ENCODE results near the gene NADSYN1.

The NADSYN1 gene

GRCh38 chr11:71474771-71475483 is 21.9 kb downstream of the NADSYN1 start:
- DNase-seq = no peak

- no peak for DNase-seq
Observed at GRCh38 chr11:71476031-71476430, 23.0 kb downstream of the NADSYN1 start.

GRCh38 chr11:71476926-71477640 is 24.1 kb downstream of the NADSYN1 start:
- no peak for DNase-seq

- no peak for DNase-seq
Observed at GRCh38 chr11:71477641-71478527, 24.9 kb downstream of the NADSYN1 start.

- no peak for DNase-seq
Observed at GRCh38 chr11:71478528-71478840, 25.5 kb downstream of the NADSYN1 start.

GRCh38 chr11:71481101-71481960 is 28.3 kb downstream of the NADSYN1 start:
- DNase-seq = no peak

GRCh38 chr11:71482216-71482615 is 29.2 kb downstream of the NADSYN1 start:
- no peak for DNase-seq

- DNase-seq = no peak
Observed at GRCh38 chr11:71482746-71483364, 29.9 kb downstream of the NADSYN1 start.

GRCh38 chr11:71483692-71484091 is 30.7 kb downstream of the NADSYN1 start:
- no peak for DNase-seq

GRCh38 chr11:71484248-71485062 is 31.5 kb downstream of the NADSYN1 start:
- no peak for DNase-seq

GRCh38 chr11:71485063-71485399 is 32.0 kb downstream of the NADSYN1 start:
- DNase-seq = no peak

GRCh38 chr11:71485466-71485865 is 32.5 kb downstream of the NADSYN1 start:
- DNase-seq = no peak

GRCh38 chr11:71486320-71486719 is 33.3 kb downstream of the NADSYN1 start:
- no peak for DNase-seq

GRCh38 chr11:71488681-71489270 is 35.8 kb downstream of the NADSYN1 start:
- DNase-seq = no peak

GRCh38 chr11:71489311-71490043 is 36.5 kb downstream of the NADSYN1 start:
- no peak for DNase-seq

GRCh38 chr11:71490044-71490730 is 37.2 kb downstream of the NADSYN1 start:
- no peak for DNase-seq

- DNase-seq = no peak
Observed at GRCh38 chr11:71490731-71491390, 37.9 kb downstream of the NADSYN1 start.

- DNase-seq = no peak
Observed at GRCh38 chr11:71491531-71491930, 38.5 kb downstream of the NADSYN1 start.

GRCh38 chr11:71491940-71492339 is 38.9 kb downstream of the NADSYN1 start:
- no peak for DNase-seq

Data from activated effector memory CD4-positive, alpha-beta T cell treated with Interleukin-2 at 50 U/mL for 16 hours (primary cell).